GM12875 (cell line): ENCODE data around the gene TJAP1.

Source experiments
- H3K4me3 ChIP-seq: one replicate; pipeline ENCODE4 v1.5.1; 2011; ENCODE audit warnings: low read depth, low read length, control low read depth
- CTCF ChIP-seq: IDR thresholded peaks from 2 replicates; pipeline ENCODE4 v1.5.1; 2011; ENCODE audit warnings: low read depth, mild to moderate bottlenecking, control low read depth, inconsistent platforms, low read length, moderate library complexity, borderline replicate concordance; ENCODE audit not compliant: insufficient read depth

TJAP1 gene

GRCh38 chr6:43492673-43493072 lies 15.3 kb downstream of the TJAP1 start:
- no peak overlapping the region for H3K4me3 ChIP-seq
- no peak for TF ChIP-seq CTCF

- no peak for TF ChIP-seq CTCF
- H3K4me3 ChIP-seq, result no peak overlapping the region
Measured at GRCh38 chr6:43493230-43493629, 15.9 kb downstream of the TJAP1 start.

GRCh38 chr6:43493833-43494232 lies 16.5 kb downstream of the TJAP1 start:
- TF ChIP-seq CTCF, result no peak
- no peak overlapping the region for H3K4me3 ChIP-seq

- no peak for TF ChIP-seq CTCF
- H3K4me3 ChIP-seq, result no peak overlapping the region
Measured at GRCh38 chr6:43494321-43494720, 17.0 kb downstream of the TJAP1 start.

- TF ChIP-seq CTCF, result no peak
- no peak overlapping the region for H3K4me3 ChIP-seq
Measured at GRCh38 chr6:43494766-43495165, 17.4 kb downstream of the TJAP1 start.

GRCh38 chr6:43495409-43495941 lies 18.1 kb downstream of the TJAP1 start:
- H3K4me3 ChIP-seq, result no peak overlapping the region
- 0 out of 2 replicates have a peak, but pooled peaks have one; percentile 7 for TF ChIP-seq CTCF

- H3K4me3 ChIP-seq, result no peak overlapping the region
Measured at GRCh38 chr6:43496370-43497128, 19.2 kb downstream of the TJAP1 start.

More at GRCh38 chr6:43496370-43497128, 19.2 kb downstream of the TJAP1 start:
- peak; percentile 48 for TF ChIP-seq CTCF
